GM12874 (cell line): ENCODE results near the gene ZNF593OS.

ENCODE experiments used
- TF ChIP-seq, protein P1 (sequence below): IDR thresholded peaks from 2 replicates; pipeline ENCODE4 v1.5.1; 2011; ENCODE audit warnings: low read depth, mild to moderate bottlenecking, control low read depth, low read length, moderate library complexity; ENCODE audit not compliant: insufficient read depth

ZNF593OS gene

GRCh38 chr1:26127235-26128163 is 44.1 kb downstream of the ZNF593OS start:
- TF ChIP-seq, protein P1, sequence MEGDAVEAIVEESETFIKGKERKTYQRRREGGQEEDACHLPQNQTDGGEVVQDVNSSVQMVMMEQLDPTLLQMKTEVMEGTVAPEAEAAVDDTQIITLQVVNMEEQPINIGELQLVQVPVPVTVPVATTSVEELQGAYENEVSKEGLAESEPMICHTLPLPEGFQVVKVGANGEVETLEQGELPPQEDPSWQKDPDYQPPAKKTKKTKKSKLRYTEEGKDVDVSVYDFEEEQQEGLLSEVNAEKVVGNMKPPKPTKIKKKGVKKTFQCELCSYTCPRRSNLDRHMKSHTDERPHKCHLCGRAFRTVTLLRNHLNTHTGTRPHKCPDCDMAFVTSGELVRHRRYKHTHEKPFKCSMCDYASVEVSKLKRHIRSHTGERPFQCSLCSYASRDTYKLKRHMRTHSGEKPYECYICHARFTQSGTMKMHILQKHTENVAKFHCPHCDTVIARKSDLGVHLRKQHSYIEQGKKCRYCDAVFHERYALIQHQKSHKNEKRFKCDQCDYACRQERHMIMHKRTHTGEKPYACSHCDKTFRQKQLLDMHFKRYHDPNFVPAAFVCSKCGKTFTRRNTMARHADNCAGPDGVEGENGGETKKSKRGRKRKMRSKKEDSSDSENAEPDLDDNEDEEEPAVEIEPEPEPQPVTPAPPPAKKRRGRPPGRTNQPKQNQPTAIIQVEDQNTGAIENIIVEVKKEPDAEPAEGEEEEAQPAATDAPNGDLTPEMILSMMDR = no peak

DNA sequence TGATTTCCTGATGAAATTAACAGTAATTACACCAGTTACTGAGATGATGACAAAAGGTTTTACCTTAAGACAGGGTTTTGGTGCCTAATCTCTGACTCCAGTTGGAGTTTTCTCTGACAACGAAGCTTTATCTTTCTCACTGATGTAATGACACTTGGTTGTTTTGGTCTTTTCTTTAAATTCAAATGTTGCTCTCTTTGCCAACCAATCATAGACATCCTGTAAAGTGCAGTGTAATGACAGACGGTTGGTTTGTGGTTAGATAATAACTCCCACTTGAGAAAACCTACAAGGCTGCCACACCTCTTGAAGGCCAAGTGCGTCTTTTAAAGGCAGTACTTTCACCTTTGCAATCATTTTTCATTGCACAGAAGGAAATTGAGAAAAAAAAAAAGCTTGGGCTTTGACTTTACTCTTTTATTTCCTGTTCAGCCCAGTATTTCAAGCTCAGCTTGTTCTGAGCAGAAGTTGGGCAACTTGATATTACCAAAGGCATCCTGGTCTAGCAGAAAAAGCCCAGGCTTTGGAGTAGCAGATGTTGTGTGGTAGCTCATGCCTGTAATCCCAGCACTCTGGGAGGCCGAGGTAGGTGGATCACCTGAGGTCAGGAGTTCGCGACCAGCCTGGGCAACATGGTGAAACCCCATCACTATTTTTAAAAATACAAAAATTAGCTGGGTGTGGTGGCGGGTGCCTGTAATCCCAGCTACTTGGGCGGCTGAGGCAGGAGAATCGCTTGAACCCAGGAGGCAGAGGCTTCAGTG is 45.1 kb downstream of the ZNF593OS start:
- TF ChIP-seq, protein P1 = no peak

- TF ChIP-seq, protein P1 = no peak
Observed at GRCh38 chr1:26125946-26126320, 45.7 kb downstream of the ZNF593OS start.

DNA sequence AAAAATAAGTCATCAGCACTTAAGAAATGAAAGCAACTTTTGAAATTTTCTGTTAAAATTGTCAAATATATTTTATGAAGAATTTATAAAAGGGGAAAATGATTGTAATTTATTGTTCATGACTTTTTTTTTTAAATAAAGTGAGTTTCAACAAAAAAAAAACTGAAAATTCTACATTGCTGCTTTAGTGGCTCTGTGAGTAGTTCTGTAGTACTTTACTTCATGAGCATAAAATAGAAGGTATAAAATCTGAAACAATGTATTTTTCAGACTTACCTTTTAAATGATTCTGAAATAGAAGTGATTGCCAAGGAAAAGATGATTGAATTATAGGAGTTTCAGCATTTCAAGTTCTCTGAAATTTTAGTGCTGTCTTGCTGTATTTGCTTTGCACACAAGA is 46.2 kb downstream of the ZNF593OS start:
- TF ChIP-seq, protein P1 = no peak

- TF ChIP-seq, protein P1 = no peak
Observed at GRCh38 chr1:26124418-26125331, 47.0 kb downstream of the ZNF593OS start.

DNA sequence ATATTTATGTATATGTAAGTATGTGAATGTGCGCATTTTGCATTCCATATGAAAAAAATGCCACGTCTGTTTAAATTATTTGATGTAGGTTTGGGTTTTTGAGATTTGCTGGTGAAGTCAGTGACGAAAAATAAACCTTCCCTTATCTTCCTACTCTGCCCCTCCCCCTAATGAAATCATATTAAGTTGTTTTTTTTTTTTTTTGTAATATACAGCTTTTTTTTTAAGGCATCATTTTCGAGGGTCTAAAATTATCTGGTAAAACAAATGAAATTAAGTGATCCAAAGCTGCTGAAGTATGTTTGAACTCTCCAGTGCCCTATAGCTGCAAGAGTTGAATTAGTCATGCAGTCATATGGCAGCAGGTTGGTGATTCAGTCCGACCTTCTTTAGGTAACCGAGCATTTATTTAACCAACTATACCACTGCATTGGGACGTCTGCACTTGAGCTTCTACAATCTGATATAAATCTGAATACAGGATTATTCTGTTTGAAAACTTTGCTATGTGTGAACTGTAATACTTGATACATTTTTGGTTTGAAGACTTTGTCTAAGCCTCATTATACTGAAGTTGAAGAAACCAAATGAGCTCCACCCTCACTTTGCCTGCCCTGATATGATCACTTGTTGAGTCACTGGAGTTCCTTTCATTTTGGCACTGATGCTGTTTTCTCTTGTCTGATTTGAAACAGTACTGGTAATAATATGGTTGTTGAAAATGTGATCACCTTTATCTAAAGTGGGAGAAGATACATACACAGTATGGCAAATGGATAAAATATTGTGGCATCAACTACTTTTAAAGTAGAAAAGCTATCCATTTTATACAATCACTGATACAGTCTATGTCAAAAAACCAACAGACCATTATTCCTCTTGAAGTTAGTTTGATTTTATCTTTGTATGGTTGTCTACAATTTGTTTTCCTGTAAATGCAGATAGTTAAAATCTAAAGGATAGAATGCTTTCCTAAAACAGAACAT is 48.4 kb downstream of the ZNF593OS start:
- TF ChIP-seq, protein P1 = no peak
